Measurements from ENCODE around the gene STT3B.
A peak's percentile ranks its signal among the peaks of the same experiment; 100 is the strongest.

The STT3B gene

GRCh38 chr3:31521468-31521867 is 11.3 kb upstream of the STT3B start:
- DNase-seq = no peak

- DNase-seq = no peak
Observed at GRCh38 chr3:31522152-31522551, 10.6 kb upstream of the STT3B start.

- DNase-seq = no peak
Observed at GRCh38 chr3:31523543-31523942, 9.2 kb upstream of the STT3B start.

GRCh38 chr3:31525532-31525931 is 7.2 kb upstream of the STT3B start:
- no peak for DNase-seq

GRCh38 chr3:31529421-31529820 is 3.3 kb upstream of the STT3B start:
- no peak for DNase-seq

- DNase-seq = no peak
Observed at GRCh38 chr3:31530039-31530959, 2.4 kb upstream of the STT3B start.

GRCh38 chr3:31530960-31531335 is 1.8 kb upstream of the STT3B start:
- no peak for DNase-seq

GRCh38 chr3:31531452-31531991 is 1.2 kb upstream of the STT3B start:
- DNase-seq = no peak

- DNase-seq = peak; percentile 88 to 99 (median 98)
Observed at GRCh38 chr3:31531992-31532586, 636 bp upstream of the STT3B start.

- peak in 11 of 14 donors; percentile 23 to 79 (median 64) for DNase-seq
Observed at GRCh38 chr3:31533169-31534064, 692 bp downstream of the STT3B start.

- peak in 2 of 14 donors; percentile 2 to 16 for DNase-seq
Observed at GRCh38 chr3:31534065-31534425, 1.3 kb downstream of the STT3B start.

GRCh38 chr3:31536497-31536896 is 3.8 kb downstream of the STT3B start:
- DNase-seq = no peak

- no peak for DNase-seq
Observed at GRCh38 chr3:31538801-31539200, 6.1 kb downstream of the STT3B start.

GRCh38 chr3:31539275-31539674 is 6.5 kb downstream of the STT3B start:
- DNase-seq = no peak

GRCh38 chr3:31541089-31541488 is 8.4 kb downstream of the STT3B start:
- no peak for DNase-seq

- DNase-seq = no peak
Observed at GRCh38 chr3:31542246-31542645, 9.5 kb downstream of the STT3B start.

- DNase-seq = no peak
Observed at GRCh38 chr3:31543375-31543774, 10.7 kb downstream of the STT3B start.

- no peak for DNase-seq
Observed at GRCh38 chr3:31544634-31545033, 11.9 kb downstream of the STT3B start.

GRCh38 chr3:31546162-31546561 is 13.4 kb downstream of the STT3B start:
- DNase-seq = no peak

GRCh38 chr3:31546725-31547124 is 14.0 kb downstream of the STT3B start:
- DNase-seq = no peak

- DNase-seq = peak in 1 of 14 donors; percentile 13
Observed at GRCh38 chr3:31550452-31551251, 17.9 kb downstream of the STT3B start.

GRCh38 chr3:31551646-31552045 is 18.9 kb downstream of the STT3B start:
- DNase-seq = no peak
